LNCaP clone FGC (cell line): ENCODE results near the gene BLCAP.
A peak's percentile ranks its signal among the peaks of the same experiment; 100 is the strongest.
"Not testable (repeated sequence)": the region's sequence is repeated elsewhere in the genome, so short reads cannot be mapped to it uniquely, and the experiment has no call there.

Experiments
- DNase-seq: peaks from one replicate; pipeline ENCODE4 v3.0.0-alpha.2; 2011; ENCODE audit warnings: low read depth
- H3K4me3 ChIP-seq: 2 replicates; pipeline ENCODE4 v1.5.1; 2011; ENCODE audit warnings: mild to moderate bottlenecking, low read depth, low read length, control low read depth
- CTCF ChIP-seq: IDR thresholded peaks from 2 replicates; pipeline ENCODE4 v1.5.1; 2012; ENCODE audit warnings: mild to moderate bottlenecking; ENCODE audit not compliant: control insufficient read depth, insufficient read depth; ENCODE audit errors: extremely low read depth

Gene BLCAP

GRCh38 chr20:37527638-37528445, at the start of gene BLCAP:
Gene BLCAP (minus strand): TSS chr20:37527876. CDS start chr20:37519174, 8,702 bp downstream.
- DNase-seq = peak; percentile 68
- TF ChIP-seq CTCF = no peak
- H3K4me3 ChIP-seq = peak within 1 kb of the TSS; percentile 69

- not testable (repeated sequence) for H3K4me3 ChIP-seq, DNase-seq
Measured at GRCh38 chr20:37577436-37577835, 49.8 kb upstream of the BLCAP start.

- no peak overlapping the region for H3K4me3 ChIP-seq
- no peak for DNase-seq
- TF ChIP-seq CTCF = no peak
Measured at GRCh38 chr20:37576911-37577310, 49.2 kb upstream of the BLCAP start.

GRCh38 chr20:37575884-37576283, 48.2 kb upstream of the BLCAP start:
- no peak overlapping the region for H3K4me3 ChIP-seq
- TF ChIP-seq CTCF = no peak
- DNase-seq = no peak

- TF ChIP-seq CTCF = no peak
- no peak overlapping the region for H3K4me3 ChIP-seq
- no peak for DNase-seq
Measured at GRCh38 chr20:37574199-37574890, 46.7 kb upstream of the BLCAP start.

GRCh38 chr20:37573626-37574198, 46.0 kb upstream of the BLCAP start:
- TF ChIP-seq CTCF = no peak
- H3K4me3 ChIP-seq = no peak overlapping the region
- no peak for DNase-seq

- no peak for DNase-seq
- TF ChIP-seq CTCF = no peak
- no peak overlapping the region for H3K4me3 ChIP-seq
Measured at GRCh38 chr20:37571033-37571432, 43.4 kb upstream of the BLCAP start.
